ENCODE measurements around the gene PCDH8.

Gene PCDH8

GRCh38 chr13:52848455-52849195 lies at the start of gene PCDH8:
TSS of gene PCDH8 (minus strand) at chr13:52848640. CDS start at chr13:52848436, 204 bp downstream.
- DNase-seq (ENCODE audit: low read depth in 2 of 2, low spot score in 1 of 2), result no peak

GRCh38 chr13:52896827-52897659 lies 48.6 kb upstream of the PCDH8 start:
- no peak for DNase-seq (ENCODE audit: low read depth in 2 of 2, low spot score in 1 of 2)

GRCh38 chr13:52894413-52894812 lies 46.0 kb upstream of the PCDH8 start:
- DNase-seq (ENCODE audit: low read depth in 2 of 2, low spot score in 1 of 2), result no peak

DNA sequence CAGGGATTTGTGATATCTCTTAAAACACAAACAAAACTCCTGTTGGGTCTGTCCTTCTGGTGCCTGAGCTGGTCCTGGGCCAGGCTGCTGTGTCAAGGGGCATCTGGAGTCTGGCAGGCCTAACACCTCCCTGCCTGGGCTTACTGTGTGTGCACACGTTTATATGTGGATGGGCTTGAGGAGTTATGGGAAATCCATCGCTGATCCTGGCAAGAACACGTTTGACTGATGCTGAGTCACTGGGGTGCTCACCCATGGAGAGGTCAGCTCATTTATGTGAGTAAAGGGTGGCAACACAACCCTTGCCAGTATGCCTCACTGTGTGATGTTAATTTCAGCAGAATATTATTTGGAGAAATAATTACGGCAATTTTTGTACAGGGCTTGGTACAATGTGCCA lies 44.5 kb upstream of the PCDH8 start:
- DNase-seq (ENCODE audit: low read depth in 2 of 2, low spot score in 1 of 2), result no peak

DNA sequence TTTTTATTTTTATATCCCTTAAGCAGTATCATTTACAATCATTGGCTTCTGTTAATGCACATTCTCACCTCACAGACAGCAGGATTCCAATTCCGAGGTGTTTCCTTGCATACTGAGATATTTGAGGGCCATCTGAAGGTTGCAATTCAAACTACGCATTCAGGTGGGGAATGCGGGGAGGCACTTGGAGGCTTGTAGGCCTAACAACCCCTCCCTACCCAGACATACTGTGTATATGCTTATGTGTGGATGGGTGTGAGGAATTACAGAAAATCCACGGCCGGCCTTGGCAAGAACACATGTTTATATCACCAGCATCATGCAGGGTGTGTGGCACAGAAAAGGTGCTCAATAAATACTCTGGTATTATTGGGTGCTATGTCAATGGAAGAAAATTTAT lies 43.3 kb upstream of the PCDH8 start:
- no peak for DNase-seq (ENCODE audit: low read depth in 2 of 2, low spot score in 1 of 2)

- DNase-seq (ENCODE audit: low read depth in 2 of 2, low spot score in 1 of 2), result no peak
Observed at GRCh38 chr13:52887165-52887564, 38.7 kb upstream of the PCDH8 start.

- no peak for DNase-seq (ENCODE audit: low read depth in 2 of 2, low spot score in 1 of 2)
Observed at GRCh38 chr13:52885141-52885540, 36.7 kb upstream of the PCDH8 start.

- DNase-seq (ENCODE audit: low read depth in 2 of 2, low spot score in 1 of 2), result no peak
Observed at GRCh38 chr13:52884429-52885010, 36.1 kb upstream of the PCDH8 start.

- no peak for DNase-seq (ENCODE audit: low read depth in 2 of 2, low spot score in 1 of 2)
Observed at GRCh38 chr13:52882785-52883184, 34.3 kb upstream of the PCDH8 start.

- no peak for DNase-seq (ENCODE audit: low read depth in 2 of 2, low spot score in 1 of 2)
Observed at GRCh38 chr13:52879950-52880741, 31.7 kb upstream of the PCDH8 start.

DNA sequence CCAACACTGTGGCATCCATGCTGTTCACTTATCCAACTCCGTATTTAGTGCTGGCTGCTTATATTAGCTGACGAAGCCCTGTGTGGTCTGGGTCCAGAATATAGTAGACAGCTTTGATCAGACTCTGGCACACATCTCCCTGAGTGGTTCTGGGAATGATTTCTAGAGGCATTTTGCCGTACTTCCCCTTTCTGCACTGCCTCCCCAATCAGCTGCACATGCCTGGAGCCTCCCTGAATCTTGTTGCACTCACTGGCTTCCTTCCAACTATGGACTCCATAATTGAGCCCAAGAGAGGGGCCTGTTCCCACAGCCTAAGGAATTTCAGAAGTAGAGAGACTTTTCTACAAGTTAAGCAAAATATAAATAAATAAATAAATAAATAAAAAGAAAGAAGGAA lies 30.4 kb upstream of the PCDH8 start:
- DNase-seq (ENCODE audit: low read depth in 2 of 2, low spot score in 1 of 2), result no peak

DNA sequence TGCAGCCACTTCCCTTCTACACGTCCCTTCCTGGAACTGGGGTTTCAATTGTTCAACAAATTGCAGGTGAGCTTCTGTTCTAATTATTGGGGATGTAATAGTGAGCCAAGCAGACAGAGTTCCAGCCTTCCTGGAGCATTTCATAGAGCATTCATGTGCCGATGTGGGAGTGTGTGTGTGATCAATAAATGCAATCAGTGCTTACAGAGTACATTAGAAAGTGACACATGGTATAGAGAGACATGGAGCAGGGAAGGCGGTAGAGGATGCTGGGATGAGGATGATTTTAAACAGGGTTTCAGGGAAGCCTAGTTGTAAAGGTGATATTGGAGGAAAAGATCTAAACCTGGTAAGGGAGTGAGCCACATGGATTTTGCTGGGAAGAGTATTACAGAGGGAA lies 21.7 kb upstream of the PCDH8 start:
- DNase-seq (ENCODE audit: low read depth in 2 of 2, low spot score in 1 of 2), result no peak

DNA sequence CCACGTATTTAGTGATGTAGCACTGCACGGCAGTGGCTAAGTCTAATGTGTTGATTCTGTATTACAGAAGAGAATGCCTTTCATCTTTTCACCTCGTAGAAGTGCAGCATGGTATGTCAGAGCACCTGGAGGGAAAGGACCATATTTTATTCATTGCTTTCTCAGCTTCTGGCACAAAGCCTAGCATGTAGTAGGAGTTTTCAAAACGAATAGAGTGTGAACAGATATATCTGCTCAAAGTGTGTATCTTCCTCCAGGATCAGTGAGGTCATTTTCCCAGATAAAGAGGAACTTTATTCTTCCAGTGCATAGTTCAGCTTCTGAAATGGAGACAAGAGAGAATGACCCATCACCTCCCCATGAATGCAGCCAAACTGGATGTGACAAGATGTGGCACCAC lies 21.2 kb upstream of the PCDH8 start:
- DNase-seq (ENCODE audit: low read depth in 2 of 2, low spot score in 1 of 2), result no peak

GRCh38 chr13:52869050-52869449 lies 20.6 kb upstream of the PCDH8 start:
- DNase-seq (ENCODE audit: low read depth in 2 of 2, low spot score in 1 of 2), result no peak

GRCh38 chr13:52868190-52868589 lies 19.8 kb upstream of the PCDH8 start:
- DNase-seq (ENCODE audit: low read depth in 2 of 2, low spot score in 1 of 2), result no peak

DNA sequence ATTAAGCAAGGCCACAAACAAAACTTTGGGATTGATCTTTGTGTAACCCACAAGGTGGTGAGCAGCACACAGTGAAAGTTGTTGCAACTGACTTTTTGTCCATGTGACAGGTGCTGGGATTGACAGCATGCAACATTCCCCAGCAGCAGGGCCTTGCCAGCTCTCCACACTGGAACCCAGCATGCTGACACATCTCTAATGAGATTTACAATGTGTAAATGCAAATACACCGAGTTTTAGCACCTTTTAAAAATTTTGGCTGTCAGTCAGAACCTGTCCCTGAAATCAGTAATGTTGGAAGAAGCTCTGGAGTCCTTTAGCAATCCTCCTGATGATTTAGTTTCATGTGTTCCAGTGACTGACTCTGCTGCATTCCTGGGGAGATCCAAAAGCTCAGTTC lies 16.5 kb upstream of the PCDH8 start:
- DNase-seq (ENCODE audit: low read depth in 2 of 2, low spot score in 1 of 2), result no peak

GRCh38 chr13:52862358-52863206 lies 14.1 kb upstream of the PCDH8 start:
- DNase-seq (ENCODE audit: low read depth in 2 of 2, low spot score in 1 of 2), result no peak

- DNase-seq (ENCODE audit: low read depth in 2 of 2, low spot score in 1 of 2), result no peak
Observed at GRCh38 chr13:52852444-52852843, 4.0 kb upstream of the PCDH8 start.

DNA sequence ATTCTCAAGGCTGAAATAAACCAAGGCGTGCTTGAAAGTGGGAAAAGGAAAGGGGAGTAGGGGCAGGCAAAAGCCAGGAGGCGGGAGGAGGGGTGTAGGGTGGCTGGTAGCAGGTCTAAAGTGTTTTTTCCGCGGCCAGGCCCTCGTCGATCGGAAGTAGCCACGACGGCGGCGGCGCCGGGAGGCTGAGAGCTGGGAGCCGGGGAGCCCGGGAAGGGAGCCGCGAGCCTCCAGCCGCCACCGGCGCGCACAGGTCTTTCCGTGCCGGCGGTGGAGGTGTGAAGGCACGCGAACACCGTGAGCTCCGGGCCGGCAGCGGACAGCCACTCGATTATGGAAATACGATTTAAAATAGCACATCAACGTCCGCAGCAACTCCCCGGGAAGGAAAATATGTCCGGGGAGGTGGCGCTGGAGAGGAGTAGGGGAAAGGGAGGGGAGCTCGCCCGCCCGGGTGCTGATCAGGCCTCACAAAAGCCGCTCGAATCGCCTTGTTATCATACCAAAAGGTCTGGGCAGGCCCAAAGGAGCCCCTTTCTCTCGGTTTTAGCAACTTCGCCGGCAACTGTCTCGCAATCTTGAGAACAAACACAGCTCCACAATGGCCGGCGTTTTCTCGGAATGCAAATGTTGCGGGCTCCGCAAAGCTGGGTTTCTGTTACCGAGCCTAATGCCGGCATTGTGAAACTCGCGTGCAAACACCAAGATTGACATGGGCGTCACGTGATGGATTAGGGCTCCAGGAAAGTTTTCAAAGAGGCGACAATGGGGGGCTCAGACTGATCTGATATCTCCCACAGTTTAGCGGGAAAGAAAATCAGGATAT lies 2.9 kb upstream of the PCDH8 start:
- no peak for DNase-seq (ENCODE audit: low read depth in 2 of 2, low spot score in 1 of 2)
